Osteoblast (primary cell): ENCODE measurements around the gene LSMEM2. TPM values are rescaled to one million over a fixed set of nuclear protein-coding genes. Genes with fewer than 3 reads are reported as not detected.

Source experiments
- DNase-seq: peaks from one replicate; pipeline ENCODE4 v3.0.0; 2011; ENCODE audit warnings: low spot score, mixed read lengths; ENCODE audit not compliant: insufficient read length; ENCODE audit errors: missing footprints
- H2AFZ ChIP-seq: 2 replicates; pipeline ENCODE4 v1.6.0; 2011; ENCODE audit warnings: mild to moderate bottlenecking, low read length
- H3K27ac ChIP-seq: 2 replicates; pipeline ENCODE4 v1.5.1; 2011; ENCODE audit warnings: mild to moderate bottlenecking, low read depth, low read length, moderate library complexity
- H3K27me3 ChIP-seq: 2 replicates; pipeline ENCODE4 v1.6.0; 2012; ENCODE audit warnings: mild to moderate bottlenecking, control low read depth, inconsistent platforms, low read length, moderate library complexity; ENCODE audit not compliant: insufficient read depth
- H3K36me3 ChIP-seq: 2 replicates; pipeline ENCODE4 v1.5.1; 2011; ENCODE audit warnings: mild to moderate bottlenecking, low read length, control low read depth, moderate library complexity; ENCODE audit not compliant: insufficient read depth
- H3K4me1 ChIP-seq: 2 replicates; pipeline ENCODE4 v1.5.1; 2011; ENCODE audit warnings: mild to moderate bottlenecking, low read length, control low read depth, moderate library complexity; ENCODE audit not compliant: insufficient read depth
- H3K4me2 ChIP-seq: 2 replicates; pipeline ENCODE4 v1.6.0; 2011; ENCODE audit warnings: mild to moderate bottlenecking, low read length; ENCODE audit not compliant: insufficient read depth
- H3K4me3 ChIP-seq: fragments of 200-600 bp; sonication (generic); 3 replicates; pipeline ENCODE4 v1.5.1; 2012; ENCODE audit warnings: mild to moderate bottlenecking, low read length, inconsistent platforms; ENCODE audit not compliant: insufficient read depth
- H3K79me2 ChIP-seq: 2 replicates; pipeline ENCODE4 v1.6.0; 2012; ENCODE audit warnings: mild to moderate bottlenecking, low read length, control low read depth, inconsistent platforms; ENCODE audit not compliant: insufficient read depth
- H3K9me3 ChIP-seq: 2 replicates; pipeline ENCODE4 v1.5.1; 2011; ENCODE audit warnings: low read depth, low read length, control low read depth
- H4K20me1 ChIP-seq: 2 replicates; pipeline ENCODE4 v1.6.0; 2012; ENCODE audit warnings: mild to moderate bottlenecking, low read length, control low read depth; ENCODE audit not compliant: insufficient read depth
- total RNA-seq: library from RNA; depleted of rRNA; stranded (reverse); fragments of >200 nt; gene quantifications from 2 replicates; pipeline ENCODE4 v1.2.3, GENCODE V29; 2012
- TF ChIP-seq, protein P1 (sequence below): IDR thresholded peaks from 2 replicates; pipeline ENCODE4 v1.5.1; 2011; ENCODE audit warnings: mild to moderate bottlenecking, low read depth, low read length, moderate library complexity; ENCODE audit errors: extremely low read depth

LSMEM2 gene
- total RNA-seq, 1 donor: not detected

GRCh38 chr3:50323614-50324199, 44.8 kb downstream of the LSMEM2 start:
- H3K36me3 ChIP-seq: peaks cover 23% of the 10 kb centered on the region
- no peak overlapping the region for H2AFZ ChIP-seq
- H3K4me1 ChIP-seq: peaks cover 26% of the 10 kb centered on the region
- no peak overlapping the region for H3K4me3 ChIP-seq
- H3K9me3 ChIP-seq: no peaks in the 10 kb centered on the region
- no peak for DNase-seq
- H3K27me3 ChIP-seq: no peaks in the 10 kb centered on the region
- H3K79me2 ChIP-seq: peaks cover 42% of the 10 kb centered on the region
- TF ChIP-seq, protein P1, sequence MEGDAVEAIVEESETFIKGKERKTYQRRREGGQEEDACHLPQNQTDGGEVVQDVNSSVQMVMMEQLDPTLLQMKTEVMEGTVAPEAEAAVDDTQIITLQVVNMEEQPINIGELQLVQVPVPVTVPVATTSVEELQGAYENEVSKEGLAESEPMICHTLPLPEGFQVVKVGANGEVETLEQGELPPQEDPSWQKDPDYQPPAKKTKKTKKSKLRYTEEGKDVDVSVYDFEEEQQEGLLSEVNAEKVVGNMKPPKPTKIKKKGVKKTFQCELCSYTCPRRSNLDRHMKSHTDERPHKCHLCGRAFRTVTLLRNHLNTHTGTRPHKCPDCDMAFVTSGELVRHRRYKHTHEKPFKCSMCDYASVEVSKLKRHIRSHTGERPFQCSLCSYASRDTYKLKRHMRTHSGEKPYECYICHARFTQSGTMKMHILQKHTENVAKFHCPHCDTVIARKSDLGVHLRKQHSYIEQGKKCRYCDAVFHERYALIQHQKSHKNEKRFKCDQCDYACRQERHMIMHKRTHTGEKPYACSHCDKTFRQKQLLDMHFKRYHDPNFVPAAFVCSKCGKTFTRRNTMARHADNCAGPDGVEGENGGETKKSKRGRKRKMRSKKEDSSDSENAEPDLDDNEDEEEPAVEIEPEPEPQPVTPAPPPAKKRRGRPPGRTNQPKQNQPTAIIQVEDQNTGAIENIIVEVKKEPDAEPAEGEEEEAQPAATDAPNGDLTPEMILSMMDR: no peak
- no peak overlapping the region for H3K4me2 ChIP-seq
- H3K27ac ChIP-seq: no peak overlapping the region
- peaks cover 25% of the 10 kb centered on the region for H4K20me1 ChIP-seq

DNA sequence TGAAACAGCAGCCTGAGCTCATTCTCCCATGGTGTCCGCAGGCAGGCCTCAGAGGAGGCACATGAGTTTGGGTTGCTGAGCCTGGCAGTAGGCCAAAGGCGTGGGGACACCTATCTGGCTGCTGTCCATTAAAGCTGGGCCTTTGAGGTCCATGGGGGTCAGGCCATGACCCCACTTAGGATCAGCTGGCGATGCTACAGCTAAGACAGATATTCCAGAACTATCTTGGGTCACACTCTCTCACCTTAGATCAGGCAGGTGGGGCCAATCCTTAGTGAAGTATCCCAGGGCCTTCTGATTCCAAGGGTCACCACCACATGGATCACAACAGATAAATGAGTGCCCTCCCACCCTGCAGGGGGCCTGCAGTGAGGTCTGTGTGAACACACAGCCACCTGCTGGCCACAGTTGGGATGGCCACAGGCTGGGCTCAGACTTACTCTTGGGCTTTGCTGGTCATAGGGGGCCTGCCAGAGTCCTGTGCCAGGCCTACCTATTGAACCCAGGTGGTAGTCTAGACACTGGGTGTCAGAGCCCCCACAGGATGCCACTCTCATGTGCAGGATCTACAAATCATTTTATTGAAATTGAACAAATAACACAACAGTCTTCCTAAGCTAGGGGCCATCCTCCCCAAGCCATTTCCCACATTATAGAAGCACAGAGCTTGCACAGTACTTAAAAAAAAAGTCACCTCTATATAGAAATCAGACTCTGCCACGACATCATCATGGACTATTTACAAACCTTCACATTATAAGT, 45.6 kb downstream of the LSMEM2 start:
- H3K79me2 ChIP-seq: peaks cover 34% of the 10 kb centered on the region
- H3K9me3 ChIP-seq: no peaks in the 10 kb centered on the region
- no peak overlapping the region for H3K27ac ChIP-seq
- peaks cover 17% of the 10 kb centered on the region for H4K20me1 ChIP-seq
- no peak overlapping the region for H3K4me2 ChIP-seq
- TF ChIP-seq, protein P1: peak; percentile 84
- no peaks in the 10 kb centered on the region for H3K27me3 ChIP-seq
- peak; percentile 99 for DNase-seq
- peaks cover 20% of the 10 kb centered on the region for H3K36me3 ChIP-seq
- H2AFZ ChIP-seq: no peak overlapping the region
- H3K4me3 ChIP-seq: no peak overlapping the region
- peaks cover 26% of the 10 kb centered on the region for H3K4me1 ChIP-seq

- Histone ChIP-seq H4K20me1 (peaks cover 14% of the 10 kb centered on the region), H3K27ac (no peak overlapping the region), H3K79me2 (peaks cover 33% of the 10 kb centered on the region), H3K36me3 (peaks cover 22% of the 10 kb centered on the region), H3K27me3 (no peaks in the 10 kb centered on the region), H3K4me2 (no peak overlapping the region), H3K9me3 (no peaks in the 10 kb centered on the region), H2AFZ (no peak overlapping the region), H3K4me1 (peaks cover 22% of the 10 kb centered on the region), H3K4me3 (no peak overlapping the region)
- TF ChIP-seq, protein P1: no peak
- DNase-seq: no peak
Measured at GRCh38 chr3:50325113-50325480, 46.2 kb downstream of the LSMEM2 start.

GRCh38 chr3:50325497-50326181, 46.8 kb downstream of the LSMEM2 start:
- H3K4me2 ChIP-seq: no peak overlapping the region
- no peak overlapping the region for H3K4me3 ChIP-seq
- H3K4me1 ChIP-seq: peaks cover 17% of the 10 kb centered on the region
- no peaks in the 10 kb centered on the region for H3K27me3 ChIP-seq
- TF ChIP-seq, protein P1: no peak
- no peaks in the 10 kb centered on the region for H3K9me3 ChIP-seq
- peaks cover 13% of the 10 kb centered on the region for H4K20me1 ChIP-seq
- peaks cover 31% of the 10 kb centered on the region for H3K79me2 ChIP-seq
- no peak for DNase-seq
- H2AFZ ChIP-seq: no peak overlapping the region
- no peak overlapping the region for H3K27ac ChIP-seq
- peaks cover 28% of the 10 kb centered on the region for H3K36me3 ChIP-seq
